HEK293T (cell line): ENCODE results near the gene NRP1.

Experiments used
- ARNT ChIP-seq: fragments of 450-650 bp; IDR thresholded peaks from 2 replicates; pipeline ENCODE4 v1.6.1; 2017; ENCODE audit warnings: mild to moderate bottlenecking
- CTBP1 ChIP-seq: fragments of 450-650 bp; IDR thresholded peaks from 2 replicates; pipeline ENCODE4 v1.6.1; 2016; ENCODE audit warnings: borderline replicate concordance
- ELF4 ChIP-seq: fragments of 450-650 bp; IDR thresholded peaks from 2 replicates; pipeline ENCODE4 v1.6.1; 2017; ENCODE audit warnings: antibody characterized with exemption
- FOXA1 ChIP-seq: fragments of 450-650 bp; IDR thresholded peaks from 2 replicates; pipeline ENCODE4 v1.6.1; 2016; ENCODE audit warnings: mild to moderate bottlenecking
- FOXK2 ChIP-seq: fragments of 450-650 bp; IDR thresholded peaks from 2 replicates; pipeline ENCODE4 v1.6.1; 2016; ENCODE audit warnings: mild to moderate bottlenecking
- HDGF ChIP-seq: fragments of 450-650 bp; IDR thresholded peaks from 2 replicates; pipeline ENCODE4 v1.6.1; 2017; ENCODE audit warnings: antibody characterized with exemption, borderline replicate concordance
- NFRKB ChIP-seq: fragments of 450-650 bp; IDR thresholded peaks from 2 replicates; pipeline ENCODE4 v1.6.1; 2016; ENCODE audit warnings: mild to moderate bottlenecking, moderate library complexity
- SP1 ChIP-seq: fragments of 450-650 bp; IDR thresholded peaks from 2 replicates; pipeline ENCODE4 v1.6.1; 2017
- SUZ12 ChIP-seq: fragments of 450-650 bp; IDR thresholded peaks from 2 replicates; pipeline ENCODE4 v1.6.1; 2016; ENCODE audit warnings: mild to moderate bottlenecking

- TF ChIP-seq CTBP1 (no peak), ARNT (no peak), HDGF (no peak), FOXK2 (no peak), SUZ12 (no peak), SP1 (no peak), FOXA1 (no peak), ELF4 (no peak), NFRKB (no peak)
These were observed 7.5 kb downstream of the NRP1 start for GRCh38 chr10:33326933-33327332.
